ENCODE measurements around the gene SLC30A9.

SLC30A9 gene

DNA sequence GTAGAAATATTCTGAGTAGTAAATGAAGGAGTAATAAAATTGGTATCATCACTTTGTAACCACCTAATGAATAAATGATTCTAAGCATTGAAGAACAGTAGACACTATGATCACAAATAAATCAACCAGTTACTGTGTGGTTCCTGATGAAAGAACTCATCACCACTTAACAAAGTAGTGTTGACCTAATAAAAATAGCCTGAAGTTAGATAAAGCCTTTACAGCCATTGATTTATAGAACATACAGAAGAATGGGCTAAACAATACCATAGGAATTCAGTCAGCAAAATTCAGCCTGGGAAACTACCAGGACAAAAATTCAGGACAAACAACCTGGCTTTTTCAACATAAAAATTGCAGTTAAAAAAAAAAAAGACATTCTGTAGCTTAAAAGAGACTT, 9.0 kb downstream of the SLC30A9 start:
- DNase-seq (ENCODE audit: low read depth): no peak

DNA sequence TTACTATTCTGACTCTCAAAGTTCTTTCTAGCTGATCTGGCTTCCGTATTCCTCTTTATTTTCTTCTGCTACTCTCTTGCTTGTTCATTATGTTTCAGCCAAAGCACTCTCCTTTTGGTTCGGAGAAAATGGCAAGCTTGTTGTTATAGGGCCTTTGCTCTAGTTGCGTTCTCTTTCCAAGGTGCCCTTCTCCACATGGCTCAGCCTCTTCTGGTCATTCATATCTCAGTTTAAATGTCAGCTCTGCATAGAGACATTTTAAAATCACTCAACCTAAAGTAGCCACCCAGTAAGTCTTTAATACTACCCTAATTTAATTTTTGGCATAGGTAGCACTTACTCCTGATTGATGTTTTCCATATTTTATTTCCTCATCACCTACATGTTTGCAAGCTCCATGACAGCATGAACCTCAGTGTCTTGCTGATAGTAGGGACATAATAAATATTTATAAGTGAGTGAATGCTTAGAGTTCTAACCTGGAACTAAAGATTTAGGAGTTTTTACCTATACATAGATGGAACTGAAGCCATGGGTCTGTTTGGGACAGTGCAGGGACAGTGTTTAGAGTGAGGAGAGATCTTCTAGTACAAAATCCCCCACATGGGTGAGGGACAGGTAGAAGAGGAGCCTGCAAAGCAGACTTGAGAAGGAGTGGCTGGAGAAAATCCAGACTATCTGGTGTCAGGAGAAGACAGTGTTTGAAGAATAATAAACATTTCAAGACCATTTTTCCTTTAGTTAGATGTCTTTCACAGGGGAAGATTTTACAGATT, 17.9 kb downstream of the SLC30A9 start:
- no peak for DNase-seq (ENCODE audit: low read depth)

DNA sequence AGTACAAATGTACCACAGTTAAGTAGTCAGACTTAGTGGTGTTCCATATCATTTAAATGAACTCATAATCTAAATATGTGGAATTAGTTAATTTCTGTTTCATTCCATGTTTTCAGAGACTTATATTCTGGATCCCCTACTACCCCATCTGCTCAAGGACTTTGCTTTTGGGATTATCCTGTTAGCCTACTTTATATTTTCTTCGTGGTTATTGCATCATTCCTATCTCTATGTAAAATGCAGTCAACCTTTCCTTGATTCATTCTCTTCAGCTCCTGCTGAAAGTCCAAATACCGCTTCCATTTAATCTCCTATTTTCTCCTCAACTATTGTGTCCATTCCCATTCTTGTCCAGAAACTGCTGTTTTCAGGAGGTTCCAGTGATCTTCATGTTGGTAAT, 25.1 kb downstream of the SLC30A9 start:
- DNase-seq (ENCODE audit: low read depth): no peak

DNA sequence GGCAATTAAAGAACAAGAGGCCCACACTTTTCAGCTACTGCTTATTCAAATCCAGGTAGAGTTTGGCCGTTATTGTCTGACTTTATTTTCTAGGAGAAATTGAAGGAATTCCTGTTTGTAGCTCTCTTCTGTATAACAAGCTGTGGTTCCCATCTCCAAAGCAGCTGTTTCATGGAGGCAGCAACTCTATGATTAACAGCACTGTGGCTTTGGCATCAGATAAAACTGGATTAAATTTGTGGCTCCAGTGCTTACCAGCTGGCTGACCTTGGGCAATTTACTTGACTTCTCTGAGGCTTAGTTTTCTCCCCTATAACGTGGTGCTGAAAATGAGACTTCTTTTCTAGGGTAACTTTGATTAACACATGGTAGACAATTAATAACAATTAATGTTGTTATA, 28.1 kb downstream of the SLC30A9 start:
- no peak for DNase-seq (ENCODE audit: low read depth)

DNA sequence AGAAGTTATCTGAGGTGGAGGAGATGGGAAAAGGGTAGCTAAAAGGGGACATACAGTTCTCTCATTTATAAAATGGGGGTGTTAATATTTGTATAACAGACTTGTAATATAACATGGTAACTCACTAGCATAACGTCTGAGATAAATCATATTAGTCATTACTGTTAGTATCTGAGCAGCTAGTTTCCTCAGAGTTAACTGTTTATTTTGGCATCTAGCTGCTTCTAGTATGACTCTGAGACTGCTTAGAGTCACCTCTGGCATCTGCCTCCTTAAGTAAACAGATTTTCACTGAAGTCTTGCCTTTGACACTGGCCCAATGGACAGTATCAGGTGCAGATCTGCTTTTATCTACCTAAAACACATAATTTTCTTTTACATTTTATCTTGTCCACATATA, 58.1 kb downstream of the SLC30A9 start:
- DNase-seq (ENCODE audit: low read depth): peak; percentile 38

DNA sequence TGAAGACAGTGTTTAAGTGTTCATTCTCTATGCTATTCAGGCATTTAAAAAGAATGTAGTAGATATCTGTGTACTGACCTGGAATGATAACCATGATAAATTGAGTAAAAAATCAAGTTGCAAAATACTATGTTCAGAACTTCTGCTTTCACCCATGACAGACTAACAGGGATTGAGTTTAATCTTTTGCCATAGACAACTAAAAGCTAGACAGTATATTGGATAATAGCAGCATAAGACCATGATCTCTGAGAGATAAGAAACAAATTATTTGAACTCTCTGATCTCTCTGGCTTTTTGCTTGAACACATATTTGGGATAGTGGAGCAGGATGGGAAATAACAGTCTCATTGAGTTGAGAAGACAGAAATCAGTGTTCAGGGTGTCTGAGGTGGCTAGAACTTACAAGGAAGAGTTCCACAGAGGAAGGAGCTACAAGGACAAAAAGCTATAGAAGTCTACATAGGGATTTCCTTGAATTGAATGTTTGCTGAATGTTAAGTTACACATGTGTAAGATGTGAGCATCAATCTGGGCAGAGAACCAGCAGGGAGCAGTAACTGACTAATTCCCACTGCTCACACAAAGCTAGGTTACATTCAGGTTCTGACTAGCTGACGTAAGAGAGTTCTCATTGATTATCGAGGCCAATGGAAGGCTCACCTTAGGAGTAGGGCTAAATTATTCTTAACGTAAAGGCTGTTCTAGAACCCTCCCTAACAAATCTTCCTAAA, 60.4 kb downstream of the SLC30A9 start:
- DNase-seq (ENCODE audit: low read depth): no peak

DNA sequence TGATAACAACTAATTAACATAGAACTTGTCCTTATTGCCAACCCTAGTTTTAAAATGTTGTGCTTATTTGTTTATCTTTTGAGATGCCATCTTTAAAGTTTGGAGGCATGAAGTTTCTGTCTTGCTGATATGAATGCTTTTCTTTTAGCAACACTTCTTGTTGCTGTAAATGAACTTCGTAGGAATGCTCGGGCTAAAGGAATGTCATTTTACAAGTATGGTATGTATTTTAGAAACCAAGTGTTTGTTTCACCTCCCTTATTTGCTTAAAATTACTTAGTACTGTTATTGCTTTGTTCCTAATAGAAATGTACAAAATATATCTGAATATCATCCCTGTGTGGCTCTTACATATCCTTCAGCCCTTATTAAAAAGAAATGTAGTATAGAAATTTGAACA, 76.1 kb downstream of the SLC30A9 start:
- no peak for DNase-seq (ENCODE audit: low read depth)

DNA sequence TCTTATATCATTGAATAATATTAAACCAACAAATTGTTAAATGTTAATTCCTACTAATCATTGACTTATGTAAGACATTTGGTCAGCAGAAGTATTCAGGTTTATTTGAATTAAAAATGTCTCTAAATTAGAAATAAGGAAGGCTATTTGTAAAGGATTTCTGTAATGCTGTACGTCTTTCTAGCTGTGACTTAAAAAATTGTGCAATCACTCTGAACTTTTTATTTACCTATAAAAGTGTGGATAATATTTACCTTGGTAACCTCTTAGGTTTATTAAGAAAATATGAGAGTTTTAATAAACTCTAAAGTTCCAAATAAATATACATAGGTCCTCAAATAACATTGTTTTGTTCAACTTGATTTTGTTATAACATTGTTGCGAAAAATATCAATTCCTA, 76.9 kb downstream of the SLC30A9 start:
- DNase-seq (ENCODE audit: low read depth): no peak

DNA sequence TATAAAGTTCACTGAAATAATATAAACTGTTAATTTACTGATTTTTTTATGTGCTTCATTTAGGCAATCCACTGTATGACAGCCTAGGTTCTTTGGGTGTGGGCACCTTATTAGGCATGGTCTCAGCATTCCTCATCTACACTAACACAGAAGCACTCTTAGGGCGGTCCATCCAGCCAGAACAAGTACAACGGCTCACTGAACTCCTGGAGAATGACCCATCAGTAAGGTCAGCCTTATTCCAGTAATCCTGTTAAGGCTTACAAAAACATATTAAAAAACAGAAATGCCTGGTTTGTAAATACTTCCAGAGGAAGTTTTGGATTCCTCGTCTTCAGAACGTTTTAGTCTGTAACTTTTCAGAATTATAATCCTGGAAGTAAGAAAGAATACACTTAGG, 80.1 kb downstream of the SLC30A9 start:
- DNase-seq (ENCODE audit: low read depth): no peak

DNA sequence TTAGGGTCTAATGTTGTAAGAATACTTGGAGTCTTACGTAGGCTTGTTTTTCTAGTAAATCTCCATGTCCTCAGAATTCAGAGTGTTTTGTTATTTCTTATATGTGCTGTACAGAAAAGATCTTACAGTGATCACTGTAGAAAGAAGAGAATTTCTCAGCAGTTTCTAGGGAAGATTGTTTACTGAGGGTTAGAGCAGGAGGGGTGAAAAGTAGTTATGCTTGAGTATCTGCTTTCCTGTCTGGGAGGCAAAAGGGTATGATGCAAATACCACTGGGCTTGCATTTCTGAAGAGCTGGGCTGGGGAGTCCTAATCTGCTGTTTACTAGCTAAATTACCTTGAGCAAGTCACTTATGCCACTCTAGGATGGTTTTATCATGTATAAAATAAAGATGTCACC, 84.0 kb downstream of the SLC30A9 start:
- DNase-seq (ENCODE audit: low read depth): no peak

DNA sequence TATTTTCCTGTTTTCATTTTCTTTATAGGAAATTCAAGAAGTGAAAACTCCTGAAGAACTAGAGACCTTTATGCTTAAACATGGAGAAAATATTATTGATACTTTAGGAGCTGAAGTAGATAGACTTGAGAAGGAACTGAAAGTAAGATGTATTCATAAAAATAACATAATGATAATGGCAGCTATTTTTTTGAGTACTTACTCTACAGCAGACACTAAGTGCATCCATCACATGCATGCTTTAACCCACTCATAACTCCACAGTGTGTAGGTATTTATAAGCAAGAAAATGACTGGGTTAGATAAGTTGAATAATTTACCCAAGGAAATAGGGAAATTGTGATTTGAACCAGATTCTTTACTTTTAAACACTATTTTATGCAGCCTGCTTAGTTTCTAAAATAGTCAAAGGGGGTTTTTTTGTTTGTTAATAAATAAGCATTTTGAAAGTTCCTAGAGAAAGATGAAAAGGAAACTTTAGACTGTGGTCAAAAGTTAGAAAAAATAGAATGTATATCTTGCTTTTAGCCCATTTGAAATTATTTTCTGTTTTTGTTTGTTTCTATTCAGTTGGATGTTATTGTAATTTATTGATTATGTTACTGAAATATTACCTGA, 88.0 kb downstream of the SLC30A9 start:
- no peak for DNase-seq (ENCODE audit: low read depth)

DNA sequence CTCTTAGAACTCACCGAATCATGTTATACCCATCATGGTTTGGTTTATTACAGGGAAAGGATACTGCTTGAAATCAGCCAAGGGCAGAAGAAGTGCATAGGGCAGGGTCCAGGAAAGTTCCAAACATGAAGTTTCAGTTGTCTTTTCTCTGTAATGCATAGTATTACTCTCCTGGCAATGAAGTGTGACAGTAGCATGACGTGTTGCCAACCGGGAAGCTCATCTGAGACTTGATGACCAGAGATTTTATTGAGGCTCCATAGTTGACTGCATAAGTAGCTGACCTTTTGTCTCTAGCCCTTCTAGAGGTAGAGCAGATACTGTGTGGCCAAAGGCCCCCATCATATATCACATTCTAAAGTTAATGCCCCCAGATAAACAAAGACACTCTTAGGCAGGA, 90.0 kb downstream of the SLC30A9 start:
- DNase-seq (ENCODE audit: low read depth): no peak

DNA sequence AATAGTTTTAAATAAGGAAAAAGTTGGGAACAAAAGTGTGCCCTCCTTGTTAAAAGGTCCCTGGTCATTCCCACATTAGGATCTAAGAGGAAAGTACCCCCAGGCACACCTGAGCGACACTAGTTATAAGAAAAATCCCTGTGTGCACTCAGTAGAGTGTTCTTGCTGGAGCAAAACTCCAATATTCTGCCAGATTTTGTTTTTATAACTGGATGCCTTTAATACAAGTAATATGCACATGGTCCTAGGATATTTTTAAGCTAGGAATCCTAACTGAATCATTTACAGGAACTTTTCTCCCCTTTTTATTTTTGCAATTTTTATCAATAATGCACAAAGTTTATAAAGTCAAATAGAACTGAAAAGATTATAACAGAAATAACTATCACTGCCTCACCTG, 93.5 kb downstream of the SLC30A9 start:
- no peak for DNase-seq (ENCODE audit: low read depth)

DNA sequence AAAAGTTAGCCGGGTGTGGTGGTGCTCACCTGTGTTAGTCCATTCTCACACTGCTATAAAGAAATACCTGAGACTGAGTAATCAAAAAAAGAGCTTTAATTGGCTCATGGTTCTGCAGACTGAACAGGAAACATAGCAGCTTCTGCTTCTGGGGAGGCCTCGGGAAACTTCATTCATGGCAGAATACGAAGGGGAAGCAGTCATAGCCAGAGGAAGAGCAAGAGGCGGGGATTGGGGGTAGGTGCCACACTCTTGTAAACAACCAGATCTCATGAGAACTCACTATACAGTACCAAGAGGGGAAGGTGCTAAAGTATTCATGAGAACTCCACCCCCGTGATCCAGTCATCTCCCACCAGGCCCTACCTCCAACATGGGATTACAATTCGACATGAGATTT, 98.1 kb downstream of the SLC30A9 start:
- no peak for DNase-seq (ENCODE audit: low read depth)

DNA sequence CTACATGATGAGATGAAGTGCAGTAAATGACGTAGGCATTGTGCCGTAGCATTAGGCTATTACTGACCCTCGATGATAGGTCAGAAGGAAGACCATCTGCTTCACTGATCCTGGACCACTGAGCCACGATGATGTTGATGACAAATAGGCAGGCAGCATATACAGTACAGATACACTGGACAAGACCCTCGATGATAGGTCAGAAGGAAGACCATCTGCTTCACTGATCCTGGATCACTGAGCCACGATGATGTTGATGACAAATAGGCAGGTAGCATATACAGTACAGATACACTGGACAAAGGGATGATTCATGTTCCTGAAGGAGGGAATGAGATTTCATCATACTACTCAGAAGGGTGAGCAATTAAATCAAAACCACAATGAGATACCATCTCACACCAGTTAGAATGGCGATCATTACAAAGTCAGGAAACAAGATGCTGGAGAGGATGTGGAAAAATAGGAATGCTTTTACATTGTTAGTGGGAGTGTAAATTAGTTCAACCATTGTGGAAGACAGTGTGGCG, 111.2 kb downstream of the SLC30A9 start:
- DNase-seq (ENCODE audit: low read depth): no peak

DNA sequence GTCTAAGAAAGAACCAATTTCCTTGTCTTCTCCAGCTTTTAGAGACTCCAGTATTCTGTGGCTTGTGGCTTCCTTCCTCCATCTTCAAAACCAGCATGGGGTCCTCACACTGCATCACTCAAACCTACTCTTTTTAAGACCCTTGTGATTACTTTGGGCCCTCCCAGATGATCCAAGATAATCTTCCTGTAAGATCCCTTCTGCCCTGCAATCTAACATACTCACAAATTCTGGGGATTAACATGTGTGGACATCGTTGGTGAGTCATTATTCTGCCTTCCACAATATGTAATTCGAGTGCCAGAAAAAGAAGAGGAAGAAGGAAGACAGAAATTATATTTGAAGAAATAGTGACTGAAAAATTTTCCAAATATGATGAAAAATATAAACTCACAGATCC, 114.2 kb downstream of the SLC30A9 start:
- peak; percentile 17 for DNase-seq (ENCODE audit: low read depth)

DNA sequence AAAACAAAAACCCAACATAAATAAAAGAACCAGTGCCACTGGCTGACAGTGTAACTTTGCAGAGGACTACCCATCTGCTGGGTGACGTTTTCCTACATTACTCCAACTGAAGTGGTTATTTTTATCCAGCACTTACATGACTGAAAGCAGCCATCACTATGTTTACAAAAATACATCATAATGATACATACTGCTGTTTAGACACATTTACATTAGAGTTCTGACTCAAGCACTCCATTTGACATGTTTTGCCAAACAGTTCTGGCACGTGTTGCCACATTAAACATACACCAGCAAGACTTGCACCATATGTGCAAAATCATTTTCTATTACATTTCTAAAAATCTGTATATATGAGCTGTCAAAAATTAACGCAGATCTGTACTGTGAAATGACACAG, 122.5 kb downstream of the SLC30A9 start:
- no peak for DNase-seq (ENCODE audit: low read depth)

DNA sequence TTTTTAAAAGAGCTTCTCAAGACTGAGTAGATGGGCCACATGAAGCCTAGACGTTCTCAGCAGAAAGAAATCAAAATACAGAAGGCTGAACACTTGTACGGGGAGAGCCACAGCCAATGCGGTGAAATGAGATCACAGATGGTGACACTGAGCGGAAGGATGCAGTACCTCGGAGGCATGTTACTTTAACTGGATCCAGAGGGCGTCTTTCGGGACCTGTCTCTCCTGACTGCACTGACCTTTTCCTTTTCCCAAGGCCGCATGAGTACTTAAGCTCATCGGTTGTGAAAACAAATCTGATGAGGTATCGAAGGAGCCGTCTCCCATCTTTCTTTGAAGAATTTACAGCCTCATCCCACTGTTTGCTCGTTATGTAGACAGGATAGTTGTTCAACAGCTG, 129.6 kb downstream of the SLC30A9 start:
- DNase-seq (ENCODE audit: low read depth): no peak

DNA sequence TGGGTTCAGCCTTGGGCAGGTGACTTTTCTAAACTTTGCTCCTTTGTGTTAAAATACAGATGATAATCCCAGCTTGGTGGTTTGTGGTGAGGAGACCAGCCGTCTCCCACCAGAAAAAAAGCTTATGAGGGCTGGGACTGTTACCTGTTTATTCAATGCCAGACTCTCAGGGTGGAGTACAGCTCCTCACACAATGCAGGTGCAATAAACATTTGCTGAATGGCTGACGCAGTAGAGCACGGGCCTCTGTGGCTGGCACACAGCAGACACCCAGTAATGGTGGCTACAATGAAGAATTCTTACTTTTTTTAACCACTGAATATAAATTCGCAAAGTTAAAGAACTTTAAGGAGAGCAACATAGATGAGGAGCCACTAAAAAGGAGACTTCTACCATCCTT, 131.9 kb downstream of the SLC30A9 start:
- DNase-seq (ENCODE audit: low read depth): no peak

DNA sequence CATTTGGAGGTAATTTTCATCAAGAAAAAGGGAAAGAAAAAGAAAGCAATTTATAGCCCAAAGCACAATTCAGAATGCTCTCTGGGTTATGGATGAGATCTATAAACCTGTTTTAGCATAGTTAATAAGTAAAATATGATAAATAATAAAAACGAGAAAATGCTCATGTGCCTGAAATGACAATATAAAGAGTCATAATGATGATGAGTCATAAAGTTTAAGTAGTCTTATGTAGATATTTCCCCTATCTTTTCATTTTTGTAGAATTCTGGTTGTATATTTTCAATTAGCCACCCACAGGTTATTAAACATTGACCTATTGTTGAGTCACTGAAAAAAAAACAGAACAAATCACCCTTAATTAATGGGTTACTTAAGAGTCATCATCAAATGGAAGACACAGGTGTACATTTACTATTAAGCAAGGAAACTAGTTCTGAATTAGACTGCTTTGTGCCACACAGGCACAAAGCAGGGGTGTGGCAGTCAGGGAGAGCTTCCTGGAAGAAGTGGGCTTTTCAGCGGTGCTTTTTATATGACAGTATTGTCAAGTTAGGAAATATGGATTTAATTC, 132.8 kb downstream of the SLC30A9 start:
- no peak for DNase-seq (ENCODE audit: low read depth)

DNA sequence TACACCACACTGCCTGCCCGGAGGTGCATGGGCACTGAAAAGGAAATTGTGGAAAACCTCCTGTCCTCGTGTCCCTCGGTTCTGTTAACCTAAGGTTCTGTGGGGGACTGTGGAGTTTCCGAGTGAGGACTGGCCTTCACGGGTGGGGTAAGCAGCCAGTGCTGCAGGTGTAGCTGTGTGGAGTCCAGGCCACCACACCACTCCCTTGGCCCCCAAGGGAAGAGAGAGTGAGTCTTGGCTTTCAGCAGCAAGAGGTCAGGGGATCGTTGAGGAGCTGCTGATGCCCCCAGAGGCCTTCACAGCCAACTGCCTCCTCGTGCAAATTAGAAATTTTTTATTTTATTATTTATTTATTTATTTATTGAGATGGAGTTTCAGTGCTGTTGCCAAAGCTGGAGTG, 141.8 kb downstream of the SLC30A9 start:
- DNase-seq (ENCODE audit: low read depth): no peak

DNA sequence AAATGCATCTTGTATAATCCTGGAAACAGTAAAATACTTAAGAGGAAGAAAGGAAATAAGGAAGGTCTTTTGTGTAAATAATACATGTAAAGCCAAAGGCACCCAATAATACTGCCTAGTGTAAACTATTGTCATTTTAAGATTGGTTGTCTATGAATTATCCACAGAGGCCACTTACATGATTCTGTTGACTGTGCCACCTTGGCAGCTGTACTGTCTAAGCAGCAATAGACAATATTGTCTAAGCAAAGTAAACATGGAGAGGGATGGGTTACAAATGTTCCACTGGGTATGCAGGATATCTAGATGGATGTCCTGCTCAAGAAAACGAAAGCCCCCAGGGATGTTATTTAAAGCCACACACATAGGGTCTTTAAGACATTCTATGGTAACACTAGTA, 142.7 kb downstream of the SLC30A9 start:
- no peak for DNase-seq (ENCODE audit: low read depth)

DNA sequence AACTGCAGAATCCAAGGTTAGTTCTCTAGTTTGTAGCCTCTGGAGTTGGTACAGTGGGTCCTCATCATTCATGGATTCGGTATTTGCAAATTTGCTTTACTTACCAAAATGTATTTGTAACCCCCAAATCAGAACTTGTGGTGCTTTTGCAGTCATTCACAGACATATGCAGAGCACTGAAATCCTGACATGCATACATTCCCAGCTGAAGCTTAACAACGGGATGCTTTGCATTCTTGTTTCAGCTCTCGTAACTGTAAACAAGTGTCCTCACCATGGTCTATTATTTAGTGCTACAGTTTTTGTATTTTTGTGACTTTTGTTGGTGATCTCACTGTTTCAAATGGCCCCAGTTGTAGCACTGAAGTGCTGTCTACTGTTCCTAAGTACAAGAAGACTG, 146.0 kb downstream of the SLC30A9 start:
- DNase-seq (ENCODE audit: low read depth): no peak
